Cerebellar cortex (tissue), 1 donor: ENCODE measurements around the gene MTCL1.
"Not testable (repeated sequence)": the region's sequence is repeated elsewhere in the genome, so short reads cannot be mapped to it uniquely, and the experiment has no call there.

Experiments
- DNase-seq: peaks from one replicate; pipeline ENCODE4 v3.0.0-alpha.2; 2015; ENCODE audit warnings: low spot score

The MTCL1 gene

GRCh38 chr18:8744038-8744437 is 38.7 kb downstream of the MTCL1 start:
- DNase-seq, result no peak

DNA sequence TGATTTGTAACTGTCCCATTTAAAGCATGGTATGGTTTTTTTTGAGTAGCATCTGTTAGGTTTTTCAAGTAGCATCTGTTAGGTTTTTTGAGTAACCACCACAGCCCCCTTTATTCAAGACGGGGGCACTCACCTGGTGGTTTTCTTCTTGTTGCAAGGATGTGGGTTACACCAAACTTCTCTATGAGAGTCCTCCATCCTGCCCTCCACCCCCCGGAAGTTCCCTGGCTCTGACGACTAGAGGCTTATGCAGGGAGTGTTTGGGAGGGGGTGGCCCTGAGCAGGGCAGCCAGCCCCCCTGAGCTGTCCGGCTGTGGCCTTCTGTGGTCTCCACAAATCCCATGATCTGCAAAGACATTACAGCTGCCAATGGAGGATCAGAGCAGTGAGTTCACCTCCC is 39.3 kb downstream of the MTCL1 start:
- no peak for DNase-seq

GRCh38 chr18:8745355-8746014 is 40.1 kb downstream of the MTCL1 start:
- DNase-seq, result no peak

GRCh38 chr18:8747440-8747937 is 42.1 kb downstream of the MTCL1 start:
- DNase-seq, result no peak

DNA sequence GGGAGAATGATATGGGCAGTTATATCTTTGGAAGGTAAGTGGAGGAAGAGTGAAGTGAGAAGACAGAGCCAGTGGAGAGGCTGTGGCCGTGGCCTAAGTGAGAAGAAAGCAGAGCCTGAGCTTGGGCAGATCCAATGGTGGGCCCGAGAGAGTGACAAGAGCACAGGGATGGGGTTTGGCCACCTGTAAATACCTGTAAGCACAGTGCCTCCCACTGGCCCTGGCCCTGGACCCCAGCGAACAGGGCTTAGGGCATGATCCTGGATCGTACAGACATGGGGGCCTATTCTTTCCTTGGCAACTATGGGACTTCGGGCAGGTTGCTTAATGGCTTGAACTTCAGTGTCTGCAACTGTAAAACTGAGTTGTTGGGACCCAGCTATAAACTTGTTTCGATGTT is 44.1 kb downstream of the MTCL1 start:
- DNase-seq, result no peak

GRCh38 chr18:8750954-8751415 is 45.6 kb downstream of the MTCL1 start:
- no peak for DNase-seq

GRCh38 chr18:8751692-8752091 is 46.3 kb downstream of the MTCL1 start:
- DNase-seq, result no peak

DNA sequence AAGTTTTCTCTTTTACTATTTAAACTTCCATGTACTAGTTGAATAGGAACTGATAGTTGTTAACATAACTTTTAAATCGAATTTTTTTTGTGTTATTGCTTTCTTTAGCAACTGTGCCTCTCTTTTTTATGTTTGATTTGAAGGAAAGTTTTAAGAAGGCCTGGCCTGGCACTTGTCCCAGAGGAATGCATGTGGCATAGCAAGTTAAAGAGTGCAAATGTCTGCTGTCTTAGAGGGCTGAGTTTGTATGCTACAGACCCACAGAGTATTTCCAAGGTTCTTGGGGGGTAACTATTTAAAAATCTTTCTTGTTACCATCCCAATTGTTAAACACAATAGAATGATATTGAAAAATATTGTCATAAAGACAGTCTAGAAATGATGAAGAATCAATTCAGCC is 47.0 kb downstream of the MTCL1 start:
- no peak for DNase-seq

- no peak for DNase-seq
These were observed 49.9 kb downstream of the MTCL1 start for GRCh38 chr18:8754995-8755960.

DNA sequence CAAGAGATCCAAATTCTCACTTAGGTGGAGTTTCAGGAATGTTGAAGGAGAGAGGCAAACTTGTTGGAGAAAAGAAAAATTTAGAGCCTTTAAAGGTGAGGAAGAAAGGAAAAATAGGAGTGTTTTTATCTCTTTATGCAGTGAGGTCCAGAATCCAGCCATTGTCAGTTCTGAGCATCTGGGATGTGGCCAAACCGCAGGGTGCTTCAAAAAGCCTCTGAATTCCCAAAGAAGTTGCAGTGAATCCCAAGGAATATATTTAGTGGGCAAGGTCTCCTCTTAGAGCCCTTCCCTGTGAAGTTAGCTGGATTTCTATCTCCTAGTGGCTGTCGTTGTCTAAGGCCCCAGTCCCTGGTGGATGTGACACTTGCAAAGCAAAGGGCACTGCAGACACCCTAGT is 51.2 kb downstream of the MTCL1 start:
- DNase-seq, result no peak

- no peak for DNase-seq
These were observed 52.1 kb downstream of the MTCL1 start for GRCh38 chr18:8757396-8757997.

DNA sequence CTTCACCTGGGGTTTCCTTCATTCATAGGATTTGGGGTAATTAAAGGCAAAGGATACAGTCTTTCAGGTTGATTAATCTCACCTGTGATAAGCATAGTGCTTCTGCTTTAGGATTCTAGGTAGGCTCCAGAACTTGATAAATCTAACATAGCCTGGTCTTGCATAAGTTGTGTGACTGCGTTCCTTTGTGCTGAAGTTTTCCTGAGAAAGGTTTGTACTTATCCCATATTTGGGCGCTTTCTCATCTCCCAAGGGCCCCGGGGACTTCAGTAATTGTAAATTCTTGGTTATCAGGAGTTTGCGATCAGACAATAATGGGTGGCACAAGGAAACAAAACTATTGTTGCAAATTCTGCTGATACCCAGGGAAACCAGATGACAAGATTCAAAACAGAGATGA is 53.1 kb downstream of the MTCL1 start:
- DNase-seq, result no peak

- DNase-seq, result no peak
These were observed 55.6 kb downstream of the MTCL1 start for GRCh38 chr18:8760984-8761383.

DNA sequence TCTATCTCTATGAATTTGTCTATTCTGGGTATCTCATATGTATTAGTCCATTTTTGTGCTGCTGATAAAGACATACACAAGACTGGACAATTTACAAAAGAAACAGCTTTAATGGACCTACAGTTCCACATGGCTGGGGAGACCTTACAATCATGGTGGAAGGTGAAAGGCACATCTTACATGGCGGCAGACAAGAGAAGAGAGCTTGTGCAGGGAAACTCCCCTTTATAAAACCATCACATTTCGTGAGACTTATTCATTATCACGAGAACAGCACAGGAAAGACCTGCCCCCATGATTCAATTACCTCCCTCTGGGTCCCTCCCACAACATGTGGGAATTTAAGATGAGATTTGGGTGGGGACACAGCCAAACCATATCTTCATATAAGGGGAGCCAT is 56.2 kb downstream of the MTCL1 start:
- DNase-seq, result not testable (repeated sequence)

- no peak for DNase-seq
These were observed 57.6 kb downstream of the MTCL1 start for GRCh38 chr18:8762968-8763367.

DNA sequence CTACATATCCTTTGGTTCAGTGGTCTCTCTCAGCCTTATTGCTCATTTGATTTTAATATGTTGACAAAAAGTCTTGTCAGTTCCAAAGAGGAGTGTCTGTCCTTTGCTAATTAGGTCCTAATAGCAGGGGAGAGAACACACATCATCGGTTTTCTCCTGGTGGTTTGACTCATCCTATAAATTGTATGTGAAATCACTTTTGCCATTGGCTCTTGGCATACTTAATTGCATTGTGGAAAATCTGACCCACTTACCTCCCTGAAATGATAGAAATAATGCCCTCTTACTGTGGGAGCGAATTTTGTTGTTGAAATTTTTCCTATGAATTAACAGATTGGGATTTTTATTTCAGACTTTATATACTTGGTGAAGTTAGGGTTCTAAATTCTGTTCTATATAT is 58.3 kb downstream of the MTCL1 start:
- no peak for DNase-seq

GRCh38 chr18:8765783-8766463 is 60.6 kb downstream of the MTCL1 start:
- no peak for DNase-seq

GRCh38 chr18:8766559-8767293 is 61.4 kb downstream of the MTCL1 start:
- no peak for DNase-seq

DNA sequence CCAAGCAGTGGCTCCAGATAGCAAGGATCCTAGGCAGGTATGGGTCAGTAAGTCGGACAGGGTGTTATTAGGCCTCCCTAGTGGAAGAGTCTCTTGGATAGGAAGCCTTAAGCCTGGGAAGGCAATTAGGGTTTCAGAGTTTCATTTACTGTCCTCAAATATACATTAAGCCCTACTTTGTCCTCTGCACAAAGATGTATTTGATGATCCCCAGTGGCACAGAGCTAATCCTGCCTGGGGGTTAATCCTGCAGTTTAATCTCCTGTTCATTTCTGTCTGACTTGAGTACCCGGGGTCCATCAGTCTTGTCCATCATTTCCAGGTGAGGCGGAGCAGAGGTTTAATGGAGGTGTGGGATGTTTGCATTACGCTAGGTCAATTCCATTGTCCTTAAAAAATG is 62.0 kb downstream of the MTCL1 start:
- DNase-seq, result no peak

- DNase-seq, result peak; percentile 95
These were observed 64.2 kb downstream of the MTCL1 start for GRCh38 chr18:8769509-8770095.

- no peak for DNase-seq
These were observed 65.3 kb downstream of the MTCL1 start for GRCh38 chr18:8770657-8771056.
